ENCODE data around the gene EFNB1. TPM values are rescaled to one million over a fixed set of nuclear protein-coding genes. Genes with fewer than 3 reads are reported as not detected.
"Not testable (repeated sequence)": the region's sequence is repeated elsewhere in the genome, so short reads cannot be mapped to it uniquely, and the experiment has no call there.

Gene EFNB1
- total RNA-seq, 2 donors from 2014 or later: 23.7 to 42.4 TPM

DNA sequence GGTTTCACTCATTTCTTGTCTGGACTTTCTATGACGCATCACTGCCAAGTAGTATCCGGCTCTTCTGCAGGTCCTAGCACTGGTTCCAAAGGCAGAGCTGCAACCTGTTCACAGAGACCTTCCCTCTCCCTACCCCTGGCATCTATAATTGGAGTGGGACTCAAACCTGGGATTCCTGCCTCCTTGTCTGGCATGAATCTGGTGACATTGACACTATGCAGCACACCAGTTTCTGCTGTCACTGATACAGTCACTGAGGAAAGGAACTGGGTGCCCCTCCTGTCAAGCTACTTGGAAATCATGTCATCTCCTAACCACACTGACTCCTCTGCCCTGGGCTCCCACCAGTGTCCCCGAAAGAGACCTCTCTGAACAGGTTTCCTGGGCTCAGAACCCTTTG lies 33.1 kb upstream of the EFNB1 start:
- Histone ChIP-seq H3K9me3 (peaks cover 0 to 14% of the 10 kb centered on the region in 2 donors), H3K4me1 (no peaks in the 10 kb centered on the region), H3K27me3 (no peaks in the 10 kb centered on the region), H3K36me3 (no peaks in the 10 kb centered on the region), H3K27ac (no peak overlapping the region), H3K4me3 (no peak overlapping the region)
- no peak for DNase-seq (ENCODE audit: low spot score)
- TF ChIP-seq, protein P1, sequence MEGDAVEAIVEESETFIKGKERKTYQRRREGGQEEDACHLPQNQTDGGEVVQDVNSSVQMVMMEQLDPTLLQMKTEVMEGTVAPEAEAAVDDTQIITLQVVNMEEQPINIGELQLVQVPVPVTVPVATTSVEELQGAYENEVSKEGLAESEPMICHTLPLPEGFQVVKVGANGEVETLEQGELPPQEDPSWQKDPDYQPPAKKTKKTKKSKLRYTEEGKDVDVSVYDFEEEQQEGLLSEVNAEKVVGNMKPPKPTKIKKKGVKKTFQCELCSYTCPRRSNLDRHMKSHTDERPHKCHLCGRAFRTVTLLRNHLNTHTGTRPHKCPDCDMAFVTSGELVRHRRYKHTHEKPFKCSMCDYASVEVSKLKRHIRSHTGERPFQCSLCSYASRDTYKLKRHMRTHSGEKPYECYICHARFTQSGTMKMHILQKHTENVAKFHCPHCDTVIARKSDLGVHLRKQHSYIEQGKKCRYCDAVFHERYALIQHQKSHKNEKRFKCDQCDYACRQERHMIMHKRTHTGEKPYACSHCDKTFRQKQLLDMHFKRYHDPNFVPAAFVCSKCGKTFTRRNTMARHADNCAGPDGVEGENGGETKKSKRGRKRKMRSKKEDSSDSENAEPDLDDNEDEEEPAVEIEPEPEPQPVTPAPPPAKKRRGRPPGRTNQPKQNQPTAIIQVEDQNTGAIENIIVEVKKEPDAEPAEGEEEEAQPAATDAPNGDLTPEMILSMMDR (IDR thresholded peaks at IDR 0.05): no peak

DNA sequence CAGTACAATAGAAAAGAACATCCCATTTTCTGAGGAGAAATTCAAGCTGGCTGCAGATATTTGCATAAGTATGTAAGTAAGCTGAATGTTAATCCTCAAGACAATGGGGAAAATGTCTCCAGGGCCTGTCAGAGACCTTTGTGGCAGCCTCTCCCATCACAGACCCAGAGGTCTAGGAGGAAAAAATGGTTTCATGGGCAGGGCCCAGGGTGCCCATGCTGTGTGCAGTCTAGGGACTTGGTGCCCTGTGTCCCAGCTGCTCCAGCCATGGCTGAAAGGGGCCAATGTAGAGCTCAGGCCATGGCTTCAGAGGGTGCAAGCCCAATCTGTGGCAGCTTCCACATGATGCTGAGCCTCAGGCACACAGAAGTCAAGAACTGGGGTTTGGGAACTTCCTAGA lies 30.4 kb upstream of the EFNB1 start:
- not testable (repeated sequence) for H3K4me3 ChIP-seq; H3K36me3 ChIP-seq; DNase-seq (ENCODE audit: low spot score); H3K27me3 ChIP-seq; H3K27ac ChIP-seq; H3K4me1 ChIP-seq
- peaks cover 0 to 14% of the 10 kb centered on the region in 2 donors for H3K9me3 ChIP-seq

- H3K36me3 ChIP-seq: no peaks in the 10 kb centered on the region
- H3K4me3 ChIP-seq: no peak overlapping the region
- H3K9me3 ChIP-seq: peaks cover 0 to 14% of the 10 kb centered on the region in 2 donors
- no peaks in the 10 kb centered on the region for H3K4me1 ChIP-seq
- TF ChIP-seq, protein P1 (IDR thresholded peaks at IDR 0.05): no peak
- no peaks in the 10 kb centered on the region for H3K27me3 ChIP-seq
- H3K27ac ChIP-seq: no peak overlapping the region
- no peak for DNase-seq (ENCODE audit: low spot score)
Measured at GRCh38 chrX:68801737-68802290, 27.0 kb upstream of the EFNB1 start.

DNA sequence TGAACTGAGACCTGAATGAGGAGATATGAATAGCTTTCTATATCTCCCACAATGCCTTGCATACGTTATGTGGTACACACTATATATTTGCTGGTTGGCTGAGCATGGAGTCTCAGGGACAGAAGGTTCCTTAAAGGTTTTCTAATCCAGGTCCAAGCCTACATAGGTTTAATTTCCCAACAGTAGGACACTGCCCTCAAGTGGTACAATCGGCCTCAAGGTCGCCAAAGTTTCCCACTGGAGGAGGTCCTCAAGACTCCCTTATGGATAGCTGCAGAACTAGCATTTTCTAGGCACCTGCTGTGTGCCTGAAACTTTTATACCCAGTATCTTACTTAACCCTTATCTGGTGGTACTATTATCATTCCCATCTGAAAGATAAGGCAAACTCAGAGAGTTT lies 21.0 kb upstream of the EFNB1 start:
- Histone ChIP-seq H3K4me3 (no peak overlapping the region), H3K36me3 (no peaks in the 10 kb centered on the region), H3K27ac (no peak overlapping the region), H3K9me3 (no peaks in the 10 kb centered on the region), H3K4me1 (no peaks in the 10 kb centered on the region), H3K27me3 (no peaks in the 10 kb centered on the region)
- TF ChIP-seq, protein P1 (IDR thresholded peaks at IDR 0.05): peak in 1 of 2 donors; percentile 62
- no peak for DNase-seq (ENCODE audit: low spot score)

DNA sequence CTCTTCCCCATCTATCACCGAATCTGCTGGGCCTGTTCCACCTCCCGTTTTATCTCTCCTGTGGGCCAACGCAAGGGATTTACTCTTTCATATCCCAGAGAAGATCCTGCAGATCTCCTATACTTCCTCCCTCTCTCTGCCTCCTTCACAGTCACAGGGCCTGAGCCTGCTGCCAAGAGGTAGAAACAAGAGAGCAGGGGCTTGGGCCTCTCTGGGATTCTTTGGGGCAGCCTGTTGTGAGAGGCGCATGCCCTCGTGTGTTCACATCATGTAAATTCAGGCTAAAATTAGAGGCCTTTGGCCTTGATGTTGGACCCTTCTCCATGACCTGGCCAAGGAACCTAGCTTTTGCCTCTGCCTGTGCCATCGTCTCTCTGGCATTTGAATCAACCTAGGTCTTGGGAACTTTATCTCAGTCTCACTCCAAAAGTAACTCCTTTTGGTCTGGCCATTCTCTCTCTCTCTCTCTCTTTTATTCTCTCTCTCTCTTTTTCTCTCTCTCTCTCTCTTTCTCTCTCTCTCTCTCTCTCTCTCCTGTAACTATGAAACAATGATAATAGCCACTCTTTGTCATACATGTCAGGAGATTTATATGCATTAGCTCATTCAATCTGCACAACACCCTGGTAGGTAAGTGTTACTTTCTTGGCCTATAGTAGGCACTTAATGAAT lies 20.0 kb upstream of the EFNB1 start:
- Histone ChIP-seq H3K36me3 (no peaks in the 10 kb centered on the region), H3K27ac (no peak overlapping the region), H3K4me3 (no peak overlapping the region), H3K4me1 (no peaks in the 10 kb centered on the region), H3K9me3 (no peaks in the 10 kb centered on the region), H3K27me3 (no peaks in the 10 kb centered on the region)
- TF ChIP-seq, protein P1 (IDR thresholded peaks at IDR 0.05): peak in 1 of 2 donors; percentile 52
- DNase-seq (ENCODE audit: low spot score): no peak

DNA sequence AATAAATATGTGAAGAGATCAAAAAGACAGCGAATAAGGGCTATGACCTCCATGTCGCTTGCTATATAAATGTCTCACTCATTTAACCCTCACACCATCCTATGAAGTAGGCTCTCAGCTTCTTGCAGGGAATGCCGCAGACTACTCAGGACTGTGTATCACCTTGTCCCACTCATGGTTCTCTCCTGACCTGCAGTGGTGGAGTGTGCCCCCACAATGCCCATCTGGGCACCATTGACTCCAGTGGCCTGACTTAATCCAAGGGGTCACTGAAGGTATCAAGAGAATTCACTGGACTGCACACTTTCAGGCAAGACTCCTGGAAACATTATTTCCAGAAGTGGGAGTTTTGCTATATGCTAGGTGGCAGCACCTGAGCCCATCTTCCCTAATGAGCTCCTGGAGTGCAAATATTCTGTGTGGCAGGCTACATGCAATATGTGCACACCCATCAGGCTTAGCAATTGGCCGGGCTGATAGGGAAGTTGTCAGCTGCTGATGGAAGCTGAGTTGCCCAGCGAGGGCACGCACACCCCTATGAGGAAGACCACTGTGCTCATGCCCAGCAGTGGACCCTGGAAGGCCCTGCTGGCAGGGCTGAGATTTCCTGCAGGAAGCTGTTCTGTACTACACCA lies 8.2 kb upstream of the EFNB1 start:
- H3K27me3 ChIP-seq: no peaks in the 10 kb centered on the region
- H3K4me3 ChIP-seq: no peak overlapping the region
- TF ChIP-seq, protein P1 (IDR thresholded peaks at IDR 0.05): no peak
- DNase-seq (ENCODE audit: low spot score): no peak
- H3K27ac ChIP-seq: no peak overlapping the region
- no peaks in the 10 kb centered on the region for H3K9me3 ChIP-seq
- H3K4me1 ChIP-seq: peaks cover 0 to 7% of the 10 kb centered on the region in 2 donors
- H3K36me3 ChIP-seq: no peaks in the 10 kb centered on the region
